CD4-positive, alpha-beta T cell treated with Interleukin-6 at 100 ng/mL for 8 hours (primary cell): Measurements from ENCODE around the gene NT5C.
A peak's percentile ranks its signal among the peaks of the same experiment; 100 is the strongest.
"Not testable (repeated sequence)": the region's sequence is repeated elsewhere in the genome, so short reads cannot be mapped to it uniquely, and the experiment has no call there.

Experiments
- DNase-seq: peaks from one replicate; pipeline ENCODE4 v3.0.0-alpha.2; 2020; ENCODE audit warnings: mixed read lengths, low spot score

NT5C gene

GRCh38 chr17:75144816-75145512, 13.4 kb upstream of the NT5C start:
- DNase-seq: no peak

- no peak for DNase-seq
These were observed 10.9 kb upstream of the NT5C start for GRCh38 chr17:75142236-75142971.

- no peak for DNase-seq
These were observed 7.0 kb upstream of the NT5C start for GRCh38 chr17:75138519-75138918.

- DNase-seq: not testable (repeated sequence)
These were observed 6.2 kb upstream of the NT5C start for GRCh38 chr17:75137762-75138161.

GRCh38 chr17:75135946-75136345, 4.4 kb upstream of the NT5C start:
- no peak for DNase-seq

GRCh38 chr17:75135452-75135851, 3.9 kb upstream of the NT5C start:
- DNase-seq: no peak

- not testable (repeated sequence) for DNase-seq
These were observed 2.2 kb upstream of the NT5C start for GRCh38 chr17:75133607-75134347.

GRCh38 chr17:75133001-75133400, 1.5 kb upstream of the NT5C start:
- no peak for DNase-seq

GRCh38 chr17:75132018-75133000, 767 bp upstream of the NT5C start:
- not testable (repeated sequence) for DNase-seq

GRCh38 chr17:75130632-75131277, 787 bp downstream of the NT5C start:
- peak; percentile 39 for DNase-seq

GRCh38 chr17:75130059-75130631, 1.4 kb downstream of the NT5C start:
- no peak for DNase-seq

- no peak for DNase-seq
These were observed 2.0 kb downstream of the NT5C start for GRCh38 chr17:75129576-75129975.

- DNase-seq: no peak
These were observed 2.6 kb downstream of the NT5C start for GRCh38 chr17:75128694-75129505.

- not testable (repeated sequence) for DNase-seq
These were observed 3.6 kb downstream of the NT5C start for GRCh38 chr17:75127936-75128335.

GRCh38 chr17:75126954-75127353, 4.6 kb downstream of the NT5C start:
- DNase-seq: no peak

GRCh38 chr17:75125984-75126383, 5.6 kb downstream of the NT5C start:
- no peak for DNase-seq

- DNase-seq: no peak
These were observed 6.8 kb downstream of the NT5C start for GRCh38 chr17:75124819-75125162.

- DNase-seq: peak; percentile 74
These were observed 7.3 kb downstream of the NT5C start for GRCh38 chr17:75124041-75124818.

- no peak for DNase-seq
These were observed 13.2 kb downstream of the NT5C start for GRCh38 chr17:75118307-75118706.
